ENCODE measurements around the gene RTKN. TPM values are rescaled to one million over a fixed set of nuclear protein-coding genes. Genes with fewer than 3 reads are reported as not detected.

Gene RTKN
- total and polyA plus RNA-seq, 9 of the 15 experiments (the other 6 are each of a cell fraction or from before 2014, with no cell fraction given): 0.14 to 6.9 (median 3.6) TPM

- peak; percentile 6 to 85 for TF ChIP-seq MNT (conservative IDR thresholded peaks at IDR 0.05)
- peak; percentile 80 for TF ChIP-seq TFAP4 (CRISPR knock-in tag; IDR thresholded peaks at IDR 0.05; ENCODE audit: borderline replicate concordance)
- peak; percentile 76 for TF ChIP-seq ATF7 (IDR thresholded peaks at IDR 0.05)
- TF ChIP-seq TAF9B (IDR thresholded peaks at IDR 0.05; ENCODE audit: partially characterized antibody): peak; percentile 82
- peak; percentile 76; the same call in 1 of the 2 replicates for TF ChIP-seq ARID4B (CRISPR knock-in tag; IDR thresholded peaks at IDR 0.05)
- peak; percentile 98 for TF ChIP-seq GABPB1 (CRISPR knock-in tag; IDR thresholded peaks at IDR 0.05)
- peak; percentile 57 for TF ChIP-seq SMAD1 (IDR thresholded peaks at IDR 0.05; ENCODE audit: low read depth, low read length, partially characterized antibody)
- no peak for TF ChIP-seq USF1 (CRISPR knock-in tag; IDR thresholded peaks at IDR 0.05)
- TF ChIP-seq PTRF (tag; IDR thresholded peaks at IDR 0.05): no peak
- TF ChIP-seq POLR2A (conservative IDR thresholded peaks at IDR 0.05): peak; percentile 91
- TF ChIP-seq SIN3A (IDR thresholded peaks at IDR 0.05; ENCODE audit: borderline replicate concordance in 2 of 2, control insufficient read depth in 1 of 2, low read depth in 2 of 2, low read length in 2 of 2): peak; percentile 64 to 74; a peak in 2 of 4 replicates
- TF ChIP-seq PML (IDR thresholded peaks at IDR 0.05; ENCODE audit: low read length): peak; percentile 68
- TF ChIP-seq TCF3 (CRISPR knock-in tag; IDR thresholded peaks at IDR 0.05): peak; percentile 7; the same call in 1 of the 2 replicates
- TF ChIP-seq HDAC2 (IDR thresholded peaks at IDR 0.05): peak; percentile 80
- no peak for TF ChIP-seq TAF15 (IDR thresholded peaks at IDR 0.05; ENCODE audit: low read depth, low read length)
- no peak; the same call in 1 of the 2 replicates for TF ChIP-seq NFIC (IDR thresholded peaks at IDR 0.05)
- peak; percentile 71 for TF ChIP-seq CREM (IDR thresholded peaks at IDR 0.05; ENCODE audit: low read depth)
- TF ChIP-seq ELF1 (tag; IDR thresholded peaks at IDR 0.05): peak; percentile 75
- TF ChIP-seq E2F4 (CRISPR knock-in tag; IDR thresholded peaks at IDR 0.05; ENCODE audit: low read depth): peak; percentile 68; the same call in 1 of the 2 replicates
These were observed 41.3 kb upstream of the RTKN start, which contains the start of the genes CCDC142 and TTC31 (continued) for GRCh38 chr2:74482801-74483674.

All from K562 (cell line).